HG03432 (cell line): ENCODE data around the gene ERN1.

Source experiments
- ATAC-seq: cut with Tn5 transposase; IDR thresholded peaks from one replicate; pipeline ENCODE4 v1.9.1; 2021; ENCODE audit warnings: mild to moderate bottlenecking, moderate library complexity; ENCODE audit not compliant: unreplicated experiment

ERN1 gene

GRCh38 chr17:64158831-64159590 is 29.1 kb upstream of the ERN1 start:
- ATAC-seq: no peak

DNA sequence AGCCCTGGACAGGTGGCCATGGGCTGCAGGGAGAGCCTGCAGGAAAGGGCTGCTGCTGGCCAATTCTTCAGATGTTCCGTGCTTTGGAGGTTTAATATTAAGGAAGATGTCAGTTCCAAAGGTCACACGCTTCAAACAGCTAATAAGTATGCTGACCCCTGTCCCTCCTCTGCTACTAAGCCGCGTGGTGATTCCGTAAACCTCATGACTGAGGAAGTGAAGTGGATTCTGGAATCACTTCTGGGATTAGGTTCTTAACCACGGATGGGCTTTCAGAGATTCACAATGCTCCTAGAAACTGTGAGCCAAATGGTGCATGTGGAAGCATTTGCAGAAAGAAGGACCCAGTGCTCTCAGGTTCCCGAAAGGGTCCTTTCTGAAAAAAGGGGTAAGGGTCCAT is 28.5 kb upstream of the ERN1 start:
- no peak for ATAC-seq

DNA sequence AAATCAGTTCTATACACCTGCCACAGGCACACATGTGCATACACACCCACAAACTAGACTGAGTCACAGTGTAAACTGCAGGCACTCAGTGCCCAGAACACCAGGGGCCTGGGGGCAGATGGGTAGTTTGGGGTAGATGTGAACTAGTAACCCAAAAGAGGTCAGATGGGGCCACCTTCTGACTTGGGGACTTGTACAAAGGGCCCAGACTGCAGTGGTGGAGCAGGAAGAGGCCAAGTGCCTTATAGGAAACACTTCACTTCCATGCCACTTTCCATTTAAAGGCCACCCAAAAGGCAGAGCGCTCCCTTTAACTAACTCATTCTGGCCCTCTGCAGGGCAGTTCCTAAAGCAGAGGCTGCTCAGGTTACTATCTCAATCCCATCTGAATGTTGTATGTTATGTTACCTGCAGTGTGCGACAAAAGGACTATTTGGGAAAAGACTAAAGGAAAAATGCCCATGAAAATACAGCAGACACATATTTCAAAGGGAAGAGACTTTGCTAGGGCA is 27.8 kb upstream of the ERN1 start:
- ATAC-seq: no peak

DNA sequence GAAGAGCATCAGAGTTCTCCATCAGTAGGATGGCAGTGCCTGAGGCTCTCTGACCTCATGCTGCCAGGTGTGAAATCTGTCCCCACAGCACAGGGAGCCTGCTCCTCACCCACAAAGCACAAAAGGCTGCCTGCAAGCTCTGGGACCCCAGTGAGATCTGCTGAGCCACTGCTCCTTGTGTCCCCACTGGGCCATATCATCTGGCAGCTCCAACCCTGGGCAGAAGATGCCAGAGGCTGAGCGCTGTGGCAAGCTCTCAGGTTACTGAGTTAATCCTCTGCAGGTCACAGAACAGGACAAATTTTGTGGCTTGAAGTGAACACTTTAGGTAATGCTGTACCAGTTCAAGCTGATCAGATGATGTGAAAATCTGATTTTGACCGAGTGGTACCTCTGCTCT is 26.7 kb upstream of the ERN1 start:
- ATAC-seq: no peak

DNA sequence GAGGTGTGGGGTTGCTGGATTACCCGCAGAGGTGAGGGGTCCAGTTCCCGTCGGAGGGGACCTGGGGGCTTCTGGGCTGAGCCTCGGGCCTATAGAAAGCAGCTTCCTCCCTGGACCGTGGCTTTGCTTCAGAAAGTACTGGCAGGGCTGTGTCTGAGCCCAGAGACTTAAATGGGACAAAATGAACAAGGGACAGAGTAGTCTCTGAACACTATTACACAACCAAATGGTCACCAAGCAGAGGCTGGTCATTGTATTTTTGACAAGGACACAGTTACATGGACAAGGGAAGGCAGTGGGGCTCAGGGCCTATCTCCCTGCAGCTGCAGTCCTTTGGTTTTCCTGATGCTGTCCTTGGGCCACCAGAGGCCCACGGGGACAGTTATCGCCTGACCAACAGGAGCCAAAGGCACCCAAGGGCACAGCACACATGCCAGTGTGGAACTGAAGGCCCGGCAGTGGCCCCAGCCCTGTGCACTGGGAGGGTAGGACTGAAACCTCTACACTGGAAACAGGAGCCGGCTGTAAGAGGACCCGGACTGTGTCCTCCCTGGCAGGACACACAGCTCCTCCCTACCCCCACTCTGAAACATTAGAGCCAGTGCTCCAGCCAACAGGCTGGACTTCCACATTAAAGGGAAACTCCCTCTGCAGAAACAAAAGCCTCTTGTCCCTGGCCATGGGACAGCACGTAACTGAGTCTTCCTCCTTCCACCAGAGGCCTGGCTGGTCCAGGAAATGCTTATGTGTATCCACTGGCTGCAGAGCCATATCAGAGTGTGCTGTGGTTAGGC is 26.0 kb upstream of the ERN1 start:
- ATAC-seq: no peak

DNA sequence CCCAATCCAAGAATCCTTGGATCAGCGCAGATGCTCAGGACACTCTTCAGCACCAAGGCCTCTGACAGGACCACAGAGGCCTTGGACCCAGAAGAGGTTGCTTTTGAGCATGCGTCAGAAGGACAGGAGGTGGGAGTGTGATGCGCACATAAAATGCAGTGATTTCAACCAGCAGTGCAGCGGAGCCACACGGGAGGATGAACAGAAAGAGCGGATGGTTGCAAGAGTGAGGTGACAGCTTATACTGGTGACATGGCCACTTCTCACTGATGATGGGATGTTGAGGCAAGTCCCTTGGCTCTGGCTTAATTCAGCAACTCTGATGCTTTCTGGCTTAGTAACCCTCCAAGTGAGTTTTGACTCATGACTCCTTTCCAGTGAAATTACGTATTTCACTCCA is 25.2 kb upstream of the ERN1 start:
- no peak for ATAC-seq

DNA sequence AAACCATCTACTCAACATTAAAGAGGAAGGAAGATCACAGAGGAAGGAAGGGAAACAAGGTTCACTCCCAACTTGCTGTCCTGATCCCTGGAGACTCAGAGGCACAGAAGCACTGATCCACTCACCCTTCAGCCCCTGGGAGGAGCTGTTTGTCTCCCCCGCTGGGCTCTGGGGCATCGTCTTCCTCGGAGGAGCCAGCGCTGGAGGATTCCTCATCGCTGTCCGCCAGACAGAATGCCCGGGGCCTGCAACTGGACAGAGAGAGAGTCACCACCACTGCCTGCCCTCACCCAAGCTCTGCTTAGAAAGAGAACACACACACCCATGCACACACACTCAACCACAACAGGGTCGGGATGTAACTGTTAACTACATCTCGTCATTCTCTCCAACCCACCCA is 24.8 kb upstream of the ERN1 start:
- ATAC-seq: no peak

GRCh38 chr17:64154313-64154695 is 24.4 kb upstream of the ERN1 start:
- no peak for ATAC-seq

DNA sequence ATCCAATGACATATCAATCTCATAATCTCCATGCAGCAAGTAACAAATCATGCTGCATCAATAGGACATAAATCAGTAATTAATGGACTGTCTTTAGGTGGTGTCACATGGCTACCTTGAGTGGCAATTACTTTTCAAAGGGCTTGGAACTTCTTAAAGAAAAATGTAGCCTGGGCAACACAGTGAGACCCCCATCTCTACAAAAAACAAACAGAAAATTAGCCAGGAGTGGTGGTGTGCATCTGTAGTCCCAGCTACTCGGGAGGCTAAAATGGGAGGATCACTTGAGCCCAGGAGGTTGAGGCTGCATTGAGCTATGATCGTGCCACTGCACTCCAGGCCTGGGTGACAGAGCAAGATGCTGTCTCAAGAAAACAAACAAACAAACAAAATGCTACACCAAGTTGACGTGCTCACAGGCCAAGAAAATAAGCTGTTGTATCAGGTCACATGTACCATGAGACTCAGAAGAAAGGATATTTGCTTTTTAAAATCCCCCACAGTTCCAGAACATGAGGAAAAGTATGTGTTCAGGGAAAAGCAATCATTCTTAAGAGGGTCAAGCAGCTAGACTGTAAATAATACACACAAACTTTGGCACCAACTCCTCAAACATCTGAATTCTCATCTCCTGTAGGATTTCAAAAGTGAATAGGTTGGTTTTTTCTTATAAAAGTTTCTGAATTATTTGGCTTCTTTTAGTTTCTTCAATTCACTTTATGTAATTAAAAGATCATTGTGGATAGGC is 23.8 kb upstream of the ERN1 start:
- no peak for ATAC-seq

DNA sequence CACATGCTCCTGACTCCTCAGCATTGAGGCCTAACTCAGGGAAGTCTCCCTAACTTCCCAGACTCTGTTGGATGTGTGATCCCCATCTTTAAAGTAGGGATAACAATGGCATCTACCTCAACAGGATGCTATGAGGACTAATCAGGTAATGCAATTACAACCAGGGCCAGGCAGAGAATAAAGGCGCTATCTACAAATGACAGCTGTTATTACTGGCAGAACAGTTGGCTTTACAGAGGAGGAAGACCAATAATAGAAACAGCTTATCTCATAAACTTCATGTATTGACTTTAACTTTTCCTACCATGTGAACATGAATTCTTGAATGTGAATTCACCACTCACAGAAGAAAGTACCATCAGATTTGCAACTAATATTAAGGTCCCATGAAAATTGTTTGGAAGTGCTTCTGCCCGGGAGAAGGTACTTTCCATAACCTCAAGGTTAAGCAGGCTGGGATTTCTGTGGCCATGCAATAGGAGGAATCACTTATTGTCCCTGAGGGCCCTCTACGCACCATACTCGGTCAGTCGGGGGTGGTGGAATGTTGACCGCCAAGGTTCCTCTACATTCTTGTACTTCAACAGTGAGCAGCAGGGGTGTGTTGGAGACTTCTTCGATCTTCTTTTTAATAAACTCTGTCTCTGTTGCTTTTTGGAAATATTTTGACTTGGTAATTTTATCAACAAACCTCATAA is 22.6 kb upstream of the ERN1 start:
- ATAC-seq: no peak

DNA sequence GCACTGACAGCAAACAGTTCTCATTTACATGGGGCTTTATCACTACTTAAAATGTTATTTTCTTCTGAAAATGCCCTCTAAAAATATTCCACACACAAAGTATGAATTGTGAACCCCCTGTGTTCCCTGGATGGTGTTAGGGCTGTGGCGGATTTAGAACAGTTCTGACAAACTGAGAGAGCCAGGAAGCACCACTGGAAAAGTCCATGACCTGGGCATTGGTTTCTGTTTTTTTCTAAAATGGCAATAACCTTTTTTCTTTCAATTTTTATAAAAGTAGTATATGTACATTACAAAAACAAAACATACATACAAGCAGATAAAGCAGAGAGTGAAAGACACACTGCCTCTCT is 21.0 kb upstream of the ERN1 start:
- no peak for ATAC-seq

- ATAC-seq: no peak
These were observed 20.5 kb upstream of the ERN1 start for GRCh38 chr17:64150237-64151015.

- ATAC-seq: no peak
These were observed 19.3 kb upstream of the ERN1 start for GRCh38 chr17:64149196-64149595.

DNA sequence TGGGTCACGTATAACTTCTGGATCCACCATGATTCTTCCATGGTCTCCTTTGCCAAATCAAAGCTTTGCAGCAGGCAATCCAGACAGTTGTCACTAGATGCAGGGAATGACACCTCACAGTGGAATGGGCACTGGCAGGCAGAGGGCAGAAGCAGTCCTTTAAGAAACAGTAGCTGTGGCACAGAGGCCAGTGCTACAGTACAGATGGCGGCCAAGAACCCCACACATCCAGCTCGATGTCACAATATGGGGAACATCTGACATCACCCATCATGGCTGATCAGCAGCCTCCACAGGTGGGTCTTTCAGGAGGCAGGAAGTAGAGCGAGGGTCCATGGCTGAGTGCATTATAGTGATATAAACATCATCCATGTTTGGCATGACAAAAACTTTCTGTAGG is 18.8 kb upstream of the ERN1 start:
- ATAC-seq: no peak

DNA sequence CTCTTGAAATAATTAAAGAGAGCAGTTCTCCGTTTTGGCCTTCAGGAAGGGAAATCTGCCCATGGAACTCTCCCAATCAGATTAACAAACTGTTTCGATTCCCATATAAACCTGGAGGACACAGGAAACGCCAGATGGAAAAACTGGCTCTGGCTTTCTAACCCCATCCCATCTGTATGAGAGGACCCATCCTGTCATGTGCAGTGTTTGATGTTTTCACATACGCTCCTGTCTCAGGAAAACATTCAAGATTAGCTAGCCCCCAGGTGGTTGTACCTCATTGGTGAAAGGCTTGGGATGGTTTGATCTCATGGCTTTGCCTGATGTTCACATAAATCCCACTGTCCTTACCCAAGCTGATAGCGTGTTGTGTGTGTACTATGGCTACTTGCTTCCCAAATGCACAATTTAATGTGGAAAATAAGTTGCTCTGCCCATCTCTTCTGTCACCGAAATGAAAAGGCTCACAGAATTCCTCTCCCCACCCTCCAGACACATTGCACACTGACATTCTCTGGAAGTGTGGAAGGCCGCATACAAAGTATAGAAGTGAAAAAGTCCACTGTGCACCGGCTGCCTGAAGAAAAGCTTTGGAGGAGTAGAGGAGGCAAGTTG is 18.2 kb upstream of the ERN1 start:
- ATAC-seq: no peak

DNA sequence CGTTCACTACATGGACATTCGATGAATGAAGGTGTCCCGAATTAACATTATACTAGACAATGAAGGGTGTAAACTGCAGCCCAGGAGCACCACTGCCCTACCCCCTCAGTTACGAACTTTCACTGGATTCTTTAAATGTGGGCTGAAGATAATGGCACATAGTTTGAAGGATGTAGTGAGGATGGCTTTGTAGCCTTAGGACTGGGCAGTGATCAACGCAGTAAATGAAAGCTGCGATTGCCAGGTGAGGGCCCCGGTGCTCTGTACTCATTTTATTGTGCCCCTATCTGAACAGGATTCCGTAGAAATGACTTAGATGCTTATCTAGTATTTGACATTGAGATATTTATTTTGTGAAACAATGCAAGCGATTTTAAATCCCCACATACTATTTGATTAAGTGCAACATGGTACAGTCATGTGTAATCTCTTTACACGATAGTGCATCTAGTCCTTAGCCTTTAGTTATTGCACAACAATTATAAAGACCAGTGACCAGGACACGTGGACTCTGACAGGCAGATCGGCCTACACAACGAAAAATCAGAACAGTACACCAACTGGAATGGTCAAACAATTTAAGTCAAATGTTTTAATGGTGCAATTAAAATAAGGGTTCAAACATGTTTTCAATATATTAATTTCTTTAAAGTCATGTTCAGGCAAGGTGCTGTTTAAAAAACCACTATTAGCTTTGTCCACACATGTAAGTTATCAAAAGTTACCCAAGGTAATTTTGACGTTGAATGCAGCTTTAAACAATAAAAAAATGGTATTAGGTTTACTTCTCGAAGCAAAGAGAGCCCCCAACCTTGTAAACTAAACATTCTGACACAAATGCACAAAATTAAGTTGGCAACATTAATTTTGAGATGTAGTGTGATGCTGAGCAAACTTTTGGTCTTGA is 17.4 kb upstream of the ERN1 start:
- no peak for ATAC-seq

DNA sequence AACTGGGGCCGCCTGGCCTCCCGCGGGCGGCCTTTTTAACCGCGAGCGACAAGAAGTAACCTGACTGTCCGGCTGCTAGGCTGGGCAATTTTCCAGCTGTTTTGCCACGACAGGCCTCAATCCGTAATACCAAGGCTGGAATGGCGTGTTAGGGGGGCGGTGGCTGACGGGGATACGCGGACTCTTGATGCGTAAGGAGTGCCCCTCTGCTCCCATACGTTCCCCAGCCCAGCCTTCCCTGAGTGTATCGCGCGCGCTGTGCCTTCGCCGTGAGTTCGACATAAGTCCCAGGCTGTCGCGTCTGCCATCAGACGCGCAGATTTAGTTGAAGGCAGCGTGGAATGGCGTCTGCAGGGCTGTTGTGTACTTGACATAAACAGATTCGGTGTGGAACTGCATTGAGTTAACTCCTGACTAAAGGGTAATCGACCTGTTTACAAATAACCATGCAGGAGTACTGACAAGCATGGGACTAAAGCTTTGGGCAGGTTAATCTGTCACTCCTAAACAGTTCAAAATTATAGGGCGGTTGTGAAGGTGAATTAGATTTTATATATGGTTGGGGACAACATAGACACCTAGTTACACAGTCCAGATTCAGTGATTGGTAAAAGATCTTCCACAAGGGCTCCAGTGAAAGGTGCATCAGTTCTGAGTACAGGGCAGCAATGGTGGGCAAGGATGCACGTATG is 16.6 kb upstream of the ERN1 start:
- peak; percentile 2 for ATAC-seq

- peak; percentile 91 for ATAC-seq
These were observed 15.9 kb upstream of the ERN1 start for GRCh38 chr17:64145751-64146417.
